Liver (tissue), 9 donors: ENCODE data around the gene SLC6A18. TPM values are rescaled to one million over a fixed set of nuclear protein-coding genes. Genes with fewer than 3 reads are reported as not detected.

ENCODE experiments used
- DNase-seq: peaks from one replicate; pipeline ENCODE4 v3.0.0-alpha.2; 2017; ENCODE audit warnings: low spot score
- H3K27ac ChIP-seq, 2 donors: one replicate each; pipeline ENCODE4 v1.7.0; 2013; ENCODE audit warnings: inconsistent platforms in 2 of 2, low read length in 2 of 2, control low read depth in 1 of 2, low read depth in 1 of 2, mild to moderate bottlenecking in 1 of 2
- H3K27me3 ChIP-seq, 4 donors: one replicate each; pipeline versions ENCODE4 v1.6.1 to v1.7.0; 2013; ENCODE audit warnings: low read length in 3 of 4, inconsistent platforms in 1 of 4, mild to moderate bottlenecking in 1 of 4, moderate library complexity in 1 of 4; ENCODE audit not compliant: control insufficient read depth in 4 of 4, insufficient read depth in 4 of 4
- H3K36me3 ChIP-seq, 4 donors: one replicate each; pipeline versions ENCODE4 v1.6.1 to v1.7.0; 2013; ENCODE audit warnings: low read length in 3 of 4, mild to moderate bottlenecking in 3 of 4, low read depth in 1 of 4, moderate library complexity in 1 of 4; ENCODE audit not compliant: control insufficient read depth in 4 of 4, insufficient read depth in 3 of 4
- H3K4me1 ChIP-seq, 4 donors: one replicate each; pipeline versions ENCODE4 v1.6.1 to v1.7.0; 2013; ENCODE audit warnings: low read length in 3 of 4, mild to moderate bottlenecking in 3 of 4, moderate library complexity in 1 of 4; ENCODE audit not compliant: control insufficient read depth in 4 of 4, insufficient read depth in 4 of 4
- H3K4me3 ChIP-seq, 3 donors: one replicate each; pipeline versions ENCODE4 v1.6.1 to v1.7.0; 2013; ENCODE audit warnings: low read length in 3 of 3, control low read depth in 1 of 3, low read depth in 1 of 3, mild to moderate bottlenecking in 1 of 3
- H3K9ac ChIP-seq, 2 donors: one replicate each; pipeline ENCODE4 v1.7.0; 2013; ENCODE audit warnings: low read length in 2 of 2, mild to moderate bottlenecking in 2 of 2, moderate library complexity in 2 of 2, control low read depth in 1 of 2, low read depth in 1 of 2
- H3K9me3 ChIP-seq, 4 donors: one replicate each; pipeline versions ENCODE4 v1.6.1 to v1.7.0; 2013; ENCODE audit warnings: low read length in 3 of 4; ENCODE audit not compliant: control insufficient read depth in 4 of 4
- CTCF ChIP-seq: fragments of 150-350 bp; IDR thresholded peaks from 2 replicates; pipeline ENCODE4 v1.5.1; 2017; ENCODE audit warnings: improper control_type of control experiment, low read depth, low read length; ENCODE audit not compliant: missing input control
- EGR1 ChIP-seq, 2 donors: IDR thresholded peaks; 2 replicates each; pipeline ENCODE4 v1.6.1; 2016 to 2018; ENCODE audit warnings: antibody characterized with exemption in 2 of 2, low read depth in 2 of 2
- FOXA1 ChIP-seq: IDR thresholded peaks from 2 replicates; pipeline ENCODE4 v1.6.1; 2016; ENCODE audit warnings: antibody characterized with exemption
- FOXA2 ChIP-seq: IDR thresholded peaks from 2 replicates; pipeline ENCODE4 v1.6.1; 2016; ENCODE audit warnings: antibody characterized with exemption
- HNF4A ChIP-seq, 2 donors: conservative IDR thresholded peaks; 2 replicates each; pipeline ENCODE4 v1.6.1; 2016; ENCODE audit warnings: antibody characterized with exemption in 2 of 2, mild to moderate bottlenecking in 2 of 2
- HNF4G ChIP-seq: IDR thresholded peaks from 2 replicates; pipeline ENCODE4 v1.6.1; 2016; ENCODE audit warnings: antibody characterized with exemption
- JUND ChIP-seq, 2 donors: IDR thresholded peaks; 2 replicates each; pipeline ENCODE4 v1.6.1; 2016; ENCODE audit warnings: antibody characterized with exemption in 2 of 2
- MAX ChIP-seq: IDR thresholded peaks from 2 replicates; pipeline ENCODE4 v1.6.1; 2016; ENCODE audit warnings: antibody characterized with exemption
- NR2F2 ChIP-seq: IDR thresholded peaks from 2 replicates; pipeline ENCODE4 v1.6.1; 2016; ENCODE audit warnings: antibody characterized with exemption
- RAD21 ChIP-seq, 2 donors: IDR thresholded peaks; 2 replicates each; pipeline ENCODE4 v1.6.1; 2016; ENCODE audit warnings: antibody characterized with exemption in 2 of 2, mild to moderate bottlenecking in 2 of 2
- REST ChIP-seq: IDR thresholded peaks from 2 replicates; pipeline ENCODE4 v1.6.1; 2016; ENCODE audit warnings: antibody characterized with exemption, mild to moderate bottlenecking
- RXRA ChIP-seq, 2 donors: IDR thresholded peaks; 2 replicates each; pipeline ENCODE4 v1.6.1; 2017 to 2018; ENCODE audit warnings: antibody characterized with exemption in 2 of 2, mild to moderate bottlenecking in 1 of 2
- SP1 ChIP-seq: IDR thresholded peaks from 2 replicates; pipeline ENCODE4 v1.6.1; 2018; ENCODE audit warnings: antibody characterized with exemption, mild to moderate bottlenecking
- TAF1 ChIP-seq: conservative IDR thresholded peaks from 2 replicates; pipeline ENCODE4 v1.6.1; 2016; ENCODE audit warnings: antibody characterized with exemption, mild to moderate bottlenecking
- WGBS: extraction: QIAGEN DNeasy Blood & Tissue Kit; methylation state at CpG from one replicate; pipeline ENCODE4 v1.1.7; 2013; 5-methylcytosine and 5-hydroxymethylcytosine counted together
- polyA plus RNA-seq, 2 donors: library from polyadenylated mRNA; stranded (reverse) in 1 of 2; unstranded in 1 of 2; fragments of 200-250 nt in 1 of 2; fragments of >200 nt in 1 of 2; fragmentation: Nextera tagmentation in 1 of 2; extraction: Ambion mirVana in 1 of 2; gene quantifications; one replicate each; pipeline versions ENCODE4 v1.2.1 to v1.2.3, GENCODE V29; 2013 to 2015
- total RNA-seq, 2 donors: library from RNA; depleted of rRNA; stranded (reverse); fragments of >200 nt; gene quantifications; one replicate each; pipeline ENCODE4 v1.2.3, GENCODE V29; 2014
- donor health status: healthy.
- donor health status: healthy.
- donor health status: healthy.
- donor health status: healthy.
- donor health status: healthy.

The SLC6A18 gene
- total and polyA plus RNA-seq, 4 donors: not detected

- no peak for TF ChIP-seq EGR1 (IDR thresholded peaks at IDR 0.05; ENCODE audit: low read depth in 2 of 2)
- no peak for TF ChIP-seq MAX
- no peak for TF ChIP-seq JUND (IDR thresholded peaks at IDR 0.05)
- TF ChIP-seq HNF4G: no peak
- Histone ChIP-seq H3K4me1 (peaks cover 0 to under 1% (median 0%) of the 10 kb centered on the region in 4 donors), H3K9ac (no peak overlapping the region), H3K36me3 (no peaks in the 10 kb centered on the region), H3K27me3 (no peaks in the 10 kb centered on the region), H3K27ac (no peak overlapping the region), H3K4me3 (no peak overlapping the region), H3K9me3 (no peaks in the 10 kb centered on the region)
- DNase-seq: no peak
- WGBS: 80% methylated on average over 21 of the region's 21 CpGs
Measured at GRCh38 chr5:1209896-1210776, 15.0 kb upstream of the SLC6A18 start.

- no peak for TF ChIP-seq HNF4G
- TF ChIP-seq EGR1 (IDR thresholded peaks at IDR 0.05; ENCODE audit: low read depth in 2 of 2): no peak
- no peak for TF ChIP-seq SP1
- no peak for TF ChIP-seq CTCF
- TF ChIP-seq TAF1: no peak
- no peak for TF ChIP-seq MAX
- TF ChIP-seq RAD21 (IDR thresholded peaks at IDR 0.05): no peak
- no peak for TF ChIP-seq REST
- TF ChIP-seq FOXA2: no peak
- no peak for TF ChIP-seq RXRA (IDR thresholded peaks at IDR 0.05)
- no peak for TF ChIP-seq HNF4A (conservative IDR thresholded peaks at IDR 0.05)
- no peak for TF ChIP-seq FOXA1
- TF ChIP-seq NR2F2: no peak
- Histone ChIP-seq H3K9ac (no peak overlapping the region), H3K27ac (no peak overlapping the region), H3K9me3 (peaks cover 0 to 2% (median 0%) of the 10 kb centered on the region in 4 donors), H3K4me1 (no peaks in the 10 kb centered on the region), H3K4me3 (no peak overlapping the region), H3K27me3 (no peaks in the 10 kb centered on the region), H3K36me3 (no peaks in the 10 kb centered on the region)
- 88% methylated on average over 21 of the region's 21 CpGs for WGBS
- no peak for DNase-seq
Measured at GRCh38 chr5:1210832-1211251, 14.3 kb upstream of the SLC6A18 start.
